Measurements from ENCODE around the gene SHBG. TPM values are rescaled to one million over a fixed set of nuclear protein-coding genes. Genes with fewer than 3 reads are reported as not detected.

The SHBG gene
- total and polyA plus RNA-seq, 2 experiments from 2014 or later = 0.38 to 0.48 TPM

DNA sequence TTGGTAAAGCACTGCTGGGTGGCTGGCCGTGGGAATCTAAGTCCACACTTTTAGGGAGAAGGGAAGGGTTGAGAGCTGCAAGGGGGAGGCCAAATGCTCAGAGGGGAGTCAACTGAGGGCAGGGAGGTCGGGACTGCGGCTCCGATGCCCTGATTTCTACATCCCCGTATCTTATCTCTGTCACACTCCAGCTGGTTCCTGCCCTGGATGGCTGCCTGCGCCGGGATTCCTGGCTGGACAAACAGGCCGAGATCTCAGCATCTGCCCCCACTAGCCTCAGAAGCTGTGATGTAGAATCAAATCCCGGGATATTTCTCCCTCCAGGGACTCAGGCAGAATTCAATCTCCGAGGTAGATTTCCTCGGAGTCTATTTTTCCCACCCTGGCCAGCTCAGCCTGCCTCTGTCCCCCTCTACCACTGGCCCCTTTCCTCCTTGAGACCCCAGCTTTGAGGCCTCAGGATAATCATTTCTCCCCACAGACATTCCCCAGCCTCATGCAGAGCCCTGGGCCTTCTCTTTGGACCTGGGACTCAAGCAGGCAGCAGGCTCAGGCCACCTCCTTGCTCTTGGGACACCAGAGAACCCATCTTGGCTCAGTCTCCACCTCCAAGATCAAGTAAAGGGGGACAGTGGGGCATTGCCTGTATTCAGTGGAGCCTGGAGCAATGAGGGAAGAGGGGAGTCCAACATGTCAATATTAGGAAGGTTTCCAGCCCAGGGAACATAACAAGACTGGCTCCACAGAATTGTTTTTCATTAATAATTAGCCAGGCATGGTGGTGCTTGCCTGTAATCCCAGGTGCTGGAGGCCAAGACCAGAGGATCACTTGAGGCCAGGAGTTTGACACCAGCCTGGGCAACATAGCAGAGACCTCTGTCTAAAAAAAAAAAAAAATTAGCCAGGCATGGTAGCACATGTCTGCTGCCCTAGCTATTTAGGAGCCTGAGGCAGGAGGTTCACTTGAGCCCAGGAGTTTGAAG, 1.8 kb downstream of the SHBG start (continued):
- TF ChIP-seq, protein P1, sequence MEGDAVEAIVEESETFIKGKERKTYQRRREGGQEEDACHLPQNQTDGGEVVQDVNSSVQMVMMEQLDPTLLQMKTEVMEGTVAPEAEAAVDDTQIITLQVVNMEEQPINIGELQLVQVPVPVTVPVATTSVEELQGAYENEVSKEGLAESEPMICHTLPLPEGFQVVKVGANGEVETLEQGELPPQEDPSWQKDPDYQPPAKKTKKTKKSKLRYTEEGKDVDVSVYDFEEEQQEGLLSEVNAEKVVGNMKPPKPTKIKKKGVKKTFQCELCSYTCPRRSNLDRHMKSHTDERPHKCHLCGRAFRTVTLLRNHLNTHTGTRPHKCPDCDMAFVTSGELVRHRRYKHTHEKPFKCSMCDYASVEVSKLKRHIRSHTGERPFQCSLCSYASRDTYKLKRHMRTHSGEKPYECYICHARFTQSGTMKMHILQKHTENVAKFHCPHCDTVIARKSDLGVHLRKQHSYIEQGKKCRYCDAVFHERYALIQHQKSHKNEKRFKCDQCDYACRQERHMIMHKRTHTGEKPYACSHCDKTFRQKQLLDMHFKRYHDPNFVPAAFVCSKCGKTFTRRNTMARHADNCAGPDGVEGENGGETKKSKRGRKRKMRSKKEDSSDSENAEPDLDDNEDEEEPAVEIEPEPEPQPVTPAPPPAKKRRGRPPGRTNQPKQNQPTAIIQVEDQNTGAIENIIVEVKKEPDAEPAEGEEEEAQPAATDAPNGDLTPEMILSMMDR (conservative IDR thresholded peaks at IDR 0.05; ENCODE audit: low read depth in 2 of 2) = no peak
- TF ChIP-seq ZNF331 (CRISPR knock-in tag; IDR thresholded peaks at IDR 0.05; ENCODE audit: low read depth) (no peak), EZH2phosphoT487 (IDR thresholded peaks at IDR 0.05; ENCODE audit: unreplicated experiment) (no peak), ETS1 (IDR thresholded peaks at IDR 0.05) (no peak), CREB1 (CRISPR knock-in tag; IDR thresholded peaks at IDR 0.05; ENCODE audit: low read depth) (no peak), EZH2 (IDR thresholded peaks at IDR 0.05; ENCODE audit: low read depth, unreplicated experiment) (no peak), STAT1 (IDR thresholded peaks at IDR 0.05; ENCODE audit: unreplicated experiment) (no peak), NANOG (IDR thresholded peaks at IDR 0.05; ENCODE audit: borderline replicate concordance) (no peak)

- peak overlapping the region; percentile 67; the same call in 1 of the 2 replicates for H2AFZ ChIP-seq
- TF ChIP-seq, protein P1 (conservative IDR thresholded peaks at IDR 0.05; ENCODE audit: low read depth in 2 of 2) = peak; percentile 64 to 86
- TF ChIP-seq ZNF114 (CRISPR knock-in tag; IDR thresholded peaks at IDR 0.05) = no peak
- TF ChIP-seq STAT1 (IDR thresholded peaks at IDR 0.05; ENCODE audit: unreplicated experiment) = no peak
- TF ChIP-seq POLR2AphosphoS5 (IDR thresholded peaks at IDR 0.05; ENCODE audit: low read depth) = 0 out of 2 replicates have a peak, but pooled peaks have one; percentile 26
- H3K36me3 Mint-ChIP-seq (ENCODE audit: low read depth) = no peaks in the 10 kb centered on the region
- H3K27me3 ChIP-seq (ENCODE audit: insufficient read depth) = no peaks in the 10 kb centered on the region
- no peak overlapping the region for H3K27ac ChIP-seq (ENCODE audit: low read depth)
- peaks cover 34% of the 10 kb centered on the region for H3K4me1 Mint-ChIP-seq
- no peaks in the 10 kb centered on the region for H4K20me1 ChIP-seq (replicated peaks; ENCODE audit: insufficient read depth)
- DNase-seq (ENCODE audit: low spot score) (peak; percentile 86), ATAC-seq (peak; percentile 67)
- H3K4me3 Mint-ChIP-seq = no peak overlapping the region
- no peak overlapping the region for H3K4me2 ChIP-seq
- no peaks in the 10 kb centered on the region for H3K9me2 ChIP-seq (ENCODE audit: insufficient read depth)
- H3F3A ChIP-seq (replicated peaks; ENCODE audit: low read depth) = peaks cover 8% of the 10 kb centered on the region; the same call in 1 of the 2 replicates
- H3K4me3 ChIP-seq = no peak overlapping the region
- H3K27me3 Mint-ChIP-seq (ENCODE audit: insufficient read depth, low read depth, poor library complexity) = peaks cover 18% of the 10 kb centered on the region
- no peak overlapping the region for H3K27ac Mint-ChIP-seq
- H3K9me3 Mint-ChIP-seq = no peaks in the 10 kb centered on the region
- H3K79me2 ChIP-seq (replicated peaks; ENCODE audit: insufficient read depth) = no peaks in the 10 kb centered on the region
- H3K36me3 ChIP-seq (ENCODE audit: insufficient read depth) = no peaks in the 10 kb centered on the region
- peaks cover 7% of the 10 kb centered on the region; the same call in 1 of the 2 replicates for H3K4me1 ChIP-seq (ENCODE audit: insufficient read depth)
Measured at GRCh38 chr17:7632492-7632894, 2.6 kb downstream of the SHBG start.

Data from GM23338 (cell line).